Muscle of arm (tissue), 12 donors: ENCODE measurements around the gene MBTD1. TPM values are rescaled to one million over a fixed set of nuclear protein-coding genes. Genes with fewer than 3 reads are reported as not detected.

Experiments used
- DNase-seq: peaks from one replicate; pipeline ENCODE4 v3.0.0-alpha.2; 2013
- polyA plus RNA-seq, 12 donors: library from polyadenylated mRNA; unstranded; fragments of 120-200 nt; gene quantifications; one replicate each; pipeline ENCODE4 v1.2.1, GENCODE V29; 2013; ENCODE audit not compliant: insufficient read length in 12 of 12

MBTD1 gene
- polyA plus RNA-seq, 12 donors = 20.8 to 82.0 (median 26.9) TPM

DNA sequence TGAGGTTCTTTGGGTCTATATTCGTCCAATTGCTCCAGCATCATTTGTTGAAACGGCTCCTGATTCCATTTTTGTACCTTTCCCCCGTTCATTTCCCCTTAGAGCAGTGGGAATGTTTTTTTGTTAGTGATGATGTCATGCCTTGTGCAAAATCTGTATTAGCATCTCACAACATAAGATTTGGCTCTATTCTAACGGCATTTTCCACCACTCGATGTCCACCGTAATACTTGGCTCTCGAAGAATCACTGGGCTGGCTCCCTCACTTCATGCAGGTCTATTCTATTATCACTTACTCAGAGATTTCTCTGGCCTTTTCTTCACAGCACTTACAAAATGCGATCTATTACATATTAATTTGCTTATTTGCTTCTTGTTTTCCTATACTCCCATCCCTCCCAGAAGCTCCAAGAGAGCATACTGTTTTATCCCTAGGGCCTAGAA, 107.1 kb downstream of the MBTD1 start:
- no peak for DNase-seq

DNA sequence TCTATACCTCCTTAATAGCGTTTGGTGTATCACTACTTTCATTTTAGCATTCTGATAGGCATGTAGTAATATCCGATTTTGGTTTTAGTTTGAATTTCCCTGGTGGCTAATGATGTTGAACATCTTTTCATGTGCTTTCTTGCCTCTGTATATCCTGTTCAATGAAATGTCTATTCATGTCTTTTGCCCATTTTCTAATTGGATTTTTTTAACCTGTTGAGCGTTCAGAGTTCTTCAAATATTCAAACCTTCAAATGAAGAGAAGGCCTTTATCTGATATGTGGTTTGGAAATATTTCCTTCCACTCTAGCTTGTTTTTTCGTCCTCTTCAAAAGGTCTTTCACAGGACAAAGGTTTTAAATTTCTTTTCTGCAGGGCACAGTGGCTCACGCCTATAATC, 108.9 kb downstream of the MBTD1 start:
- no peak for DNase-seq

DNA sequence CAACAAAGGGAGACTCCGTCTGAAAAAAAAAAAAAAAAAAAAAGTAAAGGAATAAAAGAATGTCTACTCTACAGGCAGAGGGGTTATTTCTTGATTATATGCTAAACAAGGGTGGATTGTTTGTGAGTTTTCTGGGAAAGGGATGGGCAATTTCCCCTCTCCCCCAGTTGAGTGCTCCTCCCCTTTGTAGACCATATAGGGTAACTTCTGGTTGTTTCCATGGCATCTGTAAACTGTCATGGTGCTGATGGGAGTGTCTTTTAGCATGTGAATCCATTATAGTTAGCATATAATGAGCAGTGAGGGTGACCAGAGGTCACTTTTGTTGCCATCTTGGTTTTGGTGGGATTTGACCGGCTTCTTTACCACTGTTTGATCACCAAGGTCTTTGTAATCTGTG, 110.7 kb downstream of the MBTD1 start:
- no peak for DNase-seq

DNA sequence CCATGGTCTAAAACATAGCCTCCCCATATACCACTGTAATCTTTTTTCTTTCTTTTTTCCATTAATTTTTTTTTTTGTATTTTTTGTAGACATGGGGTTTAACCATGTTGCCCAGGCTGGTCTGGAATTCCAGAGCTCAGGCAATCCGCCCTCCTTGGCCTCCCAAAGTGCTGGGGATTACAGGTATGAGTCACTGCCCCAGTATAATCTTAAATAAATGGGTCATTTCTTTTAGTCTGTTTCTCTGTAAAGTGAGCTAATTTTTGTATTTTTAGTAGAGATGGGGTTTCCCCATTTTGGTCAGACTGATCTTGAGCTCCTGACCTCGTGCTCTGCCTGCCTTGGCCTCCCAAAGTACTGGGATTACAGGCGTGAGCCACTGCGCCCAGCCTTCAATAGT, 112.2 kb downstream of the MBTD1 start:
- no peak for DNase-seq

DNA sequence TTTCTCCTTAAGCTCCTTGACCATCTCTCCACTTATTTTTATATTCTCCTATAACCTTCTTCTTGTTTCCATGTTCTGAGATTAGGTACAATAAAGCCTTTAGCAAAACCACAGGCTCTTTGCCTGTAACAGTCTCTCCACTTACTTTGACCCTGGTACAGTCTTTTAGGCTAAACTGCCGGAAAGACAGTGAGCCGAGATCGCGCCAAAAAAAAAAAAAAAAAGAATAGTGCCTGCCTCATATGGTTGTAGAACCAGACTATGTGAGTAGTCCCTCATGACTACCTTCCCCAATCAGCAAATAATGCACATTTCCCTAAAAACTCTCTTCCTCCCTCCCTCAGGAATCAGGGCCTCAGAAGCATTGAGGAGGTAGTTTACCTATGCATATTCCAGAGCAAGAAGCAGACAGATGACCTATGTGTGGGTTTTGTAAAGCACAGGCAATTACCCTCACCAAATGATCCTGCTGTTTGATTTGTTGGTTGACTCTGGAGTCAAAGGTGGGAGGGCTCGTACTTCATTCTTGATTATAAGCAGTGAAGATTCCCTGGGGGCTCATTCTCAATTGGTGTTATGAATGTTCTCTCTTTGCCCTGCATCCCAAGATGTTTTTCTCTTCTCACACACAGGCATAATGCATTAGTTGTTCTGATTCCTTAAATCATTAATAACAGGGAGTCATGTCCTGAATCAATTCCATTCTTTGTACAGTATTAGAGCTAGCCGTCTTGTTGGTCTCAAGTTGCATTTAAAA, 115.4 kb downstream of the MBTD1 start:
- DNase-seq = no peak

DNA sequence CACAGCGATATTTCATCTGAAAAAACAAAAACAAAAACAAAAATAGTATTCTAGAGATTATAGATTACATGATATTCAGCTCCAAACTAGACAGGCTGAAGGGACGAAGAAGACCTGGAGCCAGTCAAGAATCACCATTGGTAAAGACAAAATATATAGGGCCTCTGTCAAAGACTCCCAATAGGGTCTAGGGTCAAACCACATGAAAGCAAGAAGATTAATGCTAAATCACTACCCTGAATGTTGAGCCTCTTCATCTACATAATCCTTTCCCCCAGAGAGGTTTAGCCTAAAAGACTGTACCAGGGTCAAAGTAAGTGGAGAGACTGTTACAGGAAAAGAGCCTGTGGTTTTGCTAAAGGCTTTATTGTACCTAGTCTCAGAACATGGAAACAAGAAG, 117.3 kb downstream of the MBTD1 start:
- no peak for DNase-seq

DNA sequence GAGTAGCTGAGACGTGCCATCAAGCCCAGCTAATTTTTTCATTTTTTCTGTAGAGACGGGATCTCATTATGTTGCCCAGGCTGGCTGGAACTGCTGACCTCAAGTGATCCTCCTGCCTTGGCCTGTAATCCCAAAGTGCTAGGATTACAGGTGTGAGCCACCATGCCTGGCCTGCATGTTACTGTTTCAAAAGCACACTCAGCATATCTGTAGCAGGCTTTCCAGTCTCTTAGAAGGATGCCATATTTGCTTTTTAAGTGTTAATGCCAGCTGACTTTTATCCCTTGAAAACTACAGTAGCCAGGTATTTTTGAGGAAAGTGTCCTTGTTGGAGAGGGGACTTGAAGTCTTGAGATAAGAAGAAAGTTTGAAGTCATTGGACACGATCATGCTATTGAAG, 123.9 kb downstream of the MBTD1 start:
- DNase-seq = no peak

DNA sequence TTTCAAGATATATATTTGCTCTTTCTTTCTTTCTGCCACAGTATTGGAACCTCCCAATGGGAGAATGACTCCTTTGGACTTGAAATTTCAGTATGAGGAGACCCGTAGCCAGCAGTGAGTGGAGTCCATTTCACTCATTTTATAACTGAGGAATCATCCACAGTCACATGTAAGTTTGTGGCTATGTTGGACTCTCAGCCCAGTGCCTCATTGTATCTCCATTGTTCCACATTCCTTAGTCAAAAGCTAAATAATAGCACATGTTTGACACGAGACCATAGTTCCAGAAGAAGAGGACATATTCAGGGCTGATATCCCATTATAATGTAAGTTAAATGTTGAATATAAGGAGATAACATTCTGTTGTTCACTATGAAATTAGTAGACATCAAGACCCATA, 126.5 kb downstream of the MBTD1 start:
- no peak for DNase-seq

DNA sequence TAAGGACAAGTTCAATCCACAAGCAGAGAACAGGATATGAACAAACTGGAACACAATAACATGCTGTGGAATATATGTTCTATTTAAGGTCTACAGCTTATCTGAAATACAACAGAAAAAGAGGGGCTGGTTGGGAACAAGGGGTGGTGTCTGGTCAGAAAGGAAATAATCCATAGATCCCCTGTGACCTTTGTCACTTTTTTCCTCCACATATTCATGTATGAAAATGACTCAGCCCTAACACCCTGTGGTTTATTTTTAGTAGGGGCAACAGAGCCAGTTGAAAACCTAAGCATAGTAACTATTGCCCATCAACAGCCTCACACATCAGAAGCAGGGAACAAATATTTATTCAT, 126.9 kb downstream of the MBTD1 start:
- no peak for DNase-seq

DNA sequence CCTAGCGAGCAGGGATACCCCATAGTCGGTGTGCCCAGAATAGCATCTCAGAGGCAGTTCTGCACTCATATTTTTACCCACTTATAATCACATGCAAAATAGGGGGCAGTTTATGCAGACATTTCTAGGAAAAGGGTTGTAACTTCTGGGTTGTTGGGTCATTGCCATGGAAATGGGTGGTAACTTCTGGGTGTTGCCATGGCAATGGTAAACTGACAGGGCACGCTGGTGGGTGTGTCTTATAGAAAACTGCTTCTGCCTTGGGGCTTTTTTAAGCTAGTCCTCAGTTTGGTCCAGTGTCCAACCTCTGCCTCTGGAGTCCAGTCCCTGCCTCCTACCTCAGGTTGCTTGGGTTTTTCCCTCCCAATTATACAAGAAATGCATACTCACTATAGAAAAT, 131.8 kb downstream of the MBTD1 start:
- no peak for DNase-seq

Other genes starting within 250 kb of the MBTD1 start
- 100 to 1,000 TPM in 2 of 12 donors, 10 to 100 TPM in 10; 59.7 to 126 (median 80.5) TPM for gene SPAG9, start 139.2 kb downstream of the MBTD1 start, polyA plus RNA-seq
- 10 to 100 TPM in 11 of 12 donors, not detected in 1; 45.2 to 66.7 (median 55.0) TPM for gene NME1, start 106.5 kb downstream of the MBTD1 start, polyA plus RNA-seq
- gene NME2, start 93.6 kb downstream of the MBTD1 start, polyA plus RNA-seq = 100 to 1,000 TPM in 11 of 12 donors, not detected in 1; 173 to 412 (median 310) TPM
- 10 to 100 TPM in 11 of 12 donors, not detected in 1; 22.6 to 40.5 (median 30.2) TPM for gene UTP18, start 497 bp upstream of the MBTD1 start, polyA plus RNA-seq